CD4-positive, alpha-beta T cell (primary cell): ENCODE measurements around the gene ADGRG6. TPM values are rescaled to one million over a fixed set of nuclear protein-coding genes. Genes with fewer than 3 reads are reported as not detected.

Experiments used
- ATAC-seq: fragments of 200-7000 bp; cut with Tn5 transposase; one replicate; pipeline ENCODE4 v1.10.0; 2022; ENCODE audit warnings: mild to moderate bottlenecking; ENCODE audit not compliant: poor library complexity
- CTCF ChIA-PET: fragments of 350-600 bp; sonication (Branson Sonifier 250); formaldehyde crosslinking; loops from one replicate; lab custom pipeline; 2021; ENCODE audit warnings: antibody characterized with exemption, inconsistent platforms; lab: Charles Lee
- POLR2A ChIA-PET: fragments of 350-600 bp; sonication (Branson Sonifier 250); formaldehyde crosslinking; loops from one replicate; lab custom pipeline; 2021; ENCODE audit warnings: antibody characterized with exemption, inconsistent platforms; lab: Charles Lee
- DNase-seq, 14 experiments: peaks; one replicate each; pipeline ENCODE4 v3.0.0-alpha.2; 2013 to 2020; ENCODE audit warnings: mixed read lengths in 2 of 14
- H3K27ac ChIP-seq, 2 donors: one replicate each; pipeline versions ENCODE4 v1.5.1 to v1.7.0; 2013; ENCODE audit warnings: low read length in 2 of 2, low read depth in 1 of 2, mild to moderate bottlenecking in 1 of 2
- H3K27me3 ChIP-seq, 2 experiments: 1 replicate in 1 of 2; 2 replicates in 1 of 2; pipeline versions ENCODE4 v1.6.1 to v1.7.0; 2013; ENCODE audit warnings: low read length in 2 of 2, control low read depth in 1 of 2, mild to moderate bottlenecking in 1 of 2, moderate library complexity in 1 of 2; ENCODE audit not compliant: insufficient read depth in 2 of 2, control insufficient read depth in 1 of 2
- H3K36me3 ChIP-seq: one replicate; pipeline ENCODE4 v1.6.1; 2013; ENCODE audit warnings: low read length, control low read depth; ENCODE audit not compliant: insufficient read depth
- H3K4me1 ChIP-seq: one replicate; pipeline ENCODE4 v1.6.1; 2013; ENCODE audit warnings: low read length, control low read depth; ENCODE audit not compliant: insufficient read depth
- H3K4me3 ChIP-seq: one replicate; pipeline ENCODE4 v1.5.1; 2013; ENCODE audit warnings: mild to moderate bottlenecking, low read length, moderate library complexity
- H3K9me3 ChIP-seq, 2 experiments: 1 replicate in 1 of 2; 2 replicates in 1 of 2; pipeline versions ENCODE4 v1.6.1 to v1.7.0; 2013; ENCODE audit warnings: low read length in 2 of 2, mild to moderate bottlenecking in 2 of 2, control low read depth in 1 of 2, moderate library complexity in 1 of 2; ENCODE audit not compliant: control insufficient read depth in 1 of 2, insufficient read depth in 1 of 2
- H3K27ac Mint-ChIP-seq: one replicate; pipeline ENCODE4 v1.8.0; 2020; ENCODE audit warnings: mixed read lengths
- H3K27me3 Mint-ChIP-seq: one replicate; pipeline ENCODE4 v1.8.0; 2021; ENCODE audit warnings: mixed read lengths
- H3K36me3 Mint-ChIP-seq: one replicate; pipeline ENCODE4 v1.8.0; 2021; ENCODE audit warnings: low read depth, mixed read lengths
- H3K4me1 Mint-ChIP-seq: one replicate; pipeline ENCODE4 v1.8.0; 2021; ENCODE audit warnings: low read depth, mixed read lengths
- H3K4me3 Mint-ChIP-seq: one replicate; pipeline ENCODE4 v1.8.0; 2020; ENCODE audit warnings: mild to moderate bottlenecking, mixed read lengths
- H3K9me3 Mint-ChIP-seq: one replicate; pipeline ENCODE4 v1.8.0; 2020; ENCODE audit warnings: mixed read lengths
- intact Hi-C, 2 experiments: fragments of 100-400 bp; cut with DNase I in 1 of 2; cut with micrococcal nuclease in 1 of 2; formaldehyde crosslinking; loops; one replicate each; pipeline versions ENCODE4 v1.15.1 to v1.9.0; 2023 to 2025; cut with DNase I, micrococcal nuclease
- total RNA-seq, 174 experiments: library from RNA in 2 of 174; stranded (reverse) in 2 of 174; gene quantifications; one replicate each; pipeline ENCODE4 v1.2.3 and lab custom pipeline; 2021 to 2026
- TF ChIP-seq, protein P1 (sequence below): fragments of 200-600 bp; IDR thresholded peaks from one replicate; pipeline ENCODE4 v1.8.0; 2022; ENCODE audit warnings: antibody characterized with exemption, mild to moderate bottlenecking

Gene ADGRG6
- total RNA-seq, 2 experiments from 2014 or later, result 0.31 to 0.63 TPM

DNA sequence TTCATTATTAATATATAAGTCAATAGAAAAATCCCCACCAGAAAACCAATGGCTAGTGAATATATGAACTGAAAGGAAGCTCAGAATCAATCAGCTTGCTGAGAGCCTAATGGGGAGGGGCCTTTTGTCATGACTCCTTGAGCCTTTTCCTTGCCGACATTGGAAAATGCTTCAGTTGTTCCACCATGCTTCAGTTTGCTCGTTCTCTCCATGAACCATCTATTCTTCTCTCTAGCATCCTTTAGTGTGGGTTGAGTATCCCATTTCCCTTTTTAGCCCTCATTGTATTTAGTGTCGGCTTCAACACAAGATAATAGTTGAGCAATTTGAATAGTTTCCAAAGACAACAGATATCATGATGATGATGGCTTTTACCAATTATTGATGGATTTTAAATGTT is 139.9 kb downstream of the ADGRG6 start:
- TF ChIP-seq, protein P1, sequence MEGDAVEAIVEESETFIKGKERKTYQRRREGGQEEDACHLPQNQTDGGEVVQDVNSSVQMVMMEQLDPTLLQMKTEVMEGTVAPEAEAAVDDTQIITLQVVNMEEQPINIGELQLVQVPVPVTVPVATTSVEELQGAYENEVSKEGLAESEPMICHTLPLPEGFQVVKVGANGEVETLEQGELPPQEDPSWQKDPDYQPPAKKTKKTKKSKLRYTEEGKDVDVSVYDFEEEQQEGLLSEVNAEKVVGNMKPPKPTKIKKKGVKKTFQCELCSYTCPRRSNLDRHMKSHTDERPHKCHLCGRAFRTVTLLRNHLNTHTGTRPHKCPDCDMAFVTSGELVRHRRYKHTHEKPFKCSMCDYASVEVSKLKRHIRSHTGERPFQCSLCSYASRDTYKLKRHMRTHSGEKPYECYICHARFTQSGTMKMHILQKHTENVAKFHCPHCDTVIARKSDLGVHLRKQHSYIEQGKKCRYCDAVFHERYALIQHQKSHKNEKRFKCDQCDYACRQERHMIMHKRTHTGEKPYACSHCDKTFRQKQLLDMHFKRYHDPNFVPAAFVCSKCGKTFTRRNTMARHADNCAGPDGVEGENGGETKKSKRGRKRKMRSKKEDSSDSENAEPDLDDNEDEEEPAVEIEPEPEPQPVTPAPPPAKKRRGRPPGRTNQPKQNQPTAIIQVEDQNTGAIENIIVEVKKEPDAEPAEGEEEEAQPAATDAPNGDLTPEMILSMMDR, result no peak
- DNase-seq (no peak), ATAC-seq (no peak)
- POLR2A ChIA-PET, result no interaction called here
- Mint-ChIP-seq H3K4me1 (no peaks in the 10 kb centered on the region), H3K9me3 (no peaks in the 10 kb centered on the region), H3K4me3 (no peak overlapping the region), H3K36me3 (no peaks in the 10 kb centered on the region), H3K27ac (no peak overlapping the region), H3K27me3 (peaks cover 5% of the 10 kb centered on the region)
- H3K4me3 ChIP-seq, result no peak overlapping the region
- no peaks in the 10 kb centered on the region for H3K4me1 ChIP-seq
- no peaks in the 10 kb centered on the region for H3K36me3 ChIP-seq
- no peaks in the 10 kb centered on the region for H3K9me3 ChIP-seq
- no peaks in the 10 kb centered on the region for H3K27me3 ChIP-seq
- no peak overlapping the region for H3K27ac ChIP-seq
- intact Hi-C loops, result no loop called here
- CTCF ChIA-PET, result no interaction called here

DNA sequence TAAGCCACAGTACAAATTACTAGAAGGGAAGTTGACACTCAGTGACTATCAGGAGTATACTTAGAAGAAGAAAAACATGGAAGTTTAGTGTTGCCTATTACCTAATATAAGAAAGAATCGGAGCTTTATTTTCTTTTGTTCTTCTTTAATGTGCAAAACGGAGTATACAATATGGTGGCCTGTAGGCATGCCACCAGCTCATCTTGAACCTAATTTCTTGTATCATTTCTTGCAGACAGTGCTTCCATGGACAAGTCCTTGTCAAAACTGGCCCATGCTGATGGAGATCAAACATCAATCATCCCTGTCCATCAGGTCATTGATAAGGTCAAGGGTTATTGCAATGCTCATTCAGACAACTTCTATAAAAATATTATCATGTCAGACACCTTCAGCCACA is 141.3 kb downstream of the ADGRG6 start:
- ChIA-PET POLR2A (no interaction called here), CTCF (no interaction called here)
- Mint-ChIP-seq H3K9me3 (no peaks in the 10 kb centered on the region), H3K36me3 (no peaks in the 10 kb centered on the region), H3K4me3 (no peak overlapping the region), H3K27me3 (peaks cover 5% of the 10 kb centered on the region), H3K27ac (no peak overlapping the region), H3K4me1 (no peaks in the 10 kb centered on the region)
- DNase-seq (no peak), ATAC-seq (no peak)
- no peak overlapping the region for H3K4me3 ChIP-seq
- TF ChIP-seq, protein P1, result no peak
- no peaks in the 10 kb centered on the region for H3K9me3 ChIP-seq
- H3K4me1 ChIP-seq, result no peaks in the 10 kb centered on the region
- H3K36me3 ChIP-seq, result no peaks in the 10 kb centered on the region
- no peak overlapping the region for H3K27ac ChIP-seq
- H3K27me3 ChIP-seq, result no peaks in the 10 kb centered on the region
- intact Hi-C loops, result no loop called here

DNA sequence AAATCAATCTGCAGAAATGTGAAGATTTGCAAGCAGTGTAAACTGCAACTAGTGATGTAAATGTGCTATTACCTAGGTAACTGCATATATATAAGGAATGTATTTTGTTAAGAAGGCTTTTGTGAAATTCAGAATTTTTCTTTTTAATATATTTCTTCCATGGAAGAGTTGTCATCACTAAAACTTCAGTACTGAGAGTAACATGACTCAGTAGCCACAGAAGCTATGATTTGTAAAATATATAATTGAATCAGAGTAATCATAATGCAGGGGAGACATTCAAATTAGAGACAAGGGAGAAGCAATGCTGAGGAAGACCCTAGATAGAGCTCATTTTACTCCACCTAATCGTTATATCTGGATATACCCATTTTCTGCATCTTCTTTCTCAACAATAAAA is 141.7 kb downstream of the ADGRG6 start:
- no peaks in the 10 kb centered on the region for H3K9me3 Mint-ChIP-seq
- H3K27me3 ChIP-seq, result no peaks in the 10 kb centered on the region
- TF ChIP-seq, protein P1, result no peak
- H3K27ac ChIP-seq, result no peak overlapping the region
- intact Hi-C loops, result no loop called here
- H3K36me3 Mint-ChIP-seq, result no peaks in the 10 kb centered on the region
- no peaks in the 10 kb centered on the region for H3K36me3 ChIP-seq
- ChIA-PET CTCF (no interaction called here), POLR2A (no interaction called here)
- DNase-seq (no peak), ATAC-seq (no peak)
- peaks cover 5% of the 10 kb centered on the region for H3K27me3 Mint-ChIP-seq
- H3K4me3 ChIP-seq, result no peak overlapping the region
- H3K4me3 Mint-ChIP-seq, result no peak overlapping the region
- H3K27ac Mint-ChIP-seq, result no peak overlapping the region
- no peaks in the 10 kb centered on the region for H3K4me1 Mint-ChIP-seq
- H3K4me1 ChIP-seq, result no peaks in the 10 kb centered on the region
- no peaks in the 10 kb centered on the region for H3K9me3 ChIP-seq
